Neural cell (in vitro differentiated cells): ENCODE results near the gene GRIFIN. TPM values are rescaled to one million over a fixed set of nuclear protein-coding genes. Genes with fewer than 3 reads are reported as not detected.

Experiments
- H2AFZ ChIP-seq: fragments of 200-600, 300-800 bp; sonication (generic), shearing (Covaris generic); 2 replicates; pipeline ENCODE4 v1.6.0; 2014; ENCODE audit warnings: low read depth, mild to moderate bottlenecking, antibody characterized with exemption, low read length, moderate library complexity
- H3F3A ChIP-seq: fragments of 200-600 bp; shearing (Covaris generic); 2 replicates; pipeline ENCODE4 v1.6.1; 2016; ENCODE audit warnings: mild to moderate bottlenecking, moderate library complexity, mixed read lengths, antibody characterized with exemption, low read length; ENCODE audit not compliant: insufficient read depth, poor library complexity, severe bottlenecking
- H3K27ac ChIP-seq: fragments of 200-600, 300-800 bp; sonication (generic), shearing (Covaris generic); 2 replicates; pipeline ENCODE4 v1.5.1; 2014; ENCODE audit warnings: mild to moderate bottlenecking, low read length, moderate library complexity
- H3K27me3 ChIP-seq: fragments of 300-800, 200-600 bp; sonication (generic), shearing (Covaris generic); 2 replicates; pipeline ENCODE4 v1.6.0; 2014; ENCODE audit warnings: mild to moderate bottlenecking, low read depth, low read length, moderate library complexity; ENCODE audit not compliant: insufficient read depth
- H3K36me3 ChIP-seq: fragments of 300-800, 200-600 bp; sonication (generic), shearing (Covaris generic); 2 replicates; pipeline ENCODE4 v1.5.1; 2014; ENCODE audit warnings: mild to moderate bottlenecking, antibody characterized with exemption, low read length, moderate library complexity; ENCODE audit not compliant: insufficient read depth
- H3K4me2 ChIP-seq: fragments of 300-800, 200-600 bp; sonication (generic), shearing (Covaris generic); 2 replicates; pipeline ENCODE4 v1.6.0; 2014; ENCODE audit warnings: mild to moderate bottlenecking, low read length
- H3K4me3 ChIP-seq: fragments of 300-800, 200-600 bp; sonication (generic), shearing (Covaris generic); 2 replicates; pipeline ENCODE4 v1.5.1; 2014; ENCODE audit warnings: mild to moderate bottlenecking, low read length, moderate library complexity
- H3K79me2 ChIP-seq: fragments of 200-600 bp; shearing (Covaris generic); replicated peaks from 2 replicates; pipeline ENCODE4 v1.6.0; 2014; ENCODE audit warnings: mild to moderate bottlenecking, low read length, moderate library complexity; ENCODE audit not compliant: insufficient read depth
- H3K9ac ChIP-seq: fragments of 300-800, 200-600 bp; sonication (generic), shearing (Covaris generic); 2 replicates; pipeline ENCODE4 v1.6.1; 2016; ENCODE audit warnings: mild to moderate bottlenecking, low read length, mixed read lengths
- H3K9me2 ChIP-seq: fragments of 200-600 bp; shearing (Covaris generic); 2 replicates; pipeline ENCODE4 v1.6.1; 2016; ENCODE audit warnings: mild to moderate bottlenecking, low read length, mixed read lengths; ENCODE audit not compliant: insufficient read depth
- H3K9me3 ChIP-seq: fragments of 200-600, 300-800 bp; sonication (generic), shearing (Covaris generic); 2 replicates; pipeline ENCODE4 v1.6.1; 2016; ENCODE audit warnings: mild to moderate bottlenecking, mixed run types, low read length, moderate library complexity, mixed read lengths
- H4K20me1 ChIP-seq: fragments of 200-600 bp; shearing (Covaris generic); 2 replicates; pipeline ENCODE4 v1.6.1; 2016; ENCODE audit warnings: mild to moderate bottlenecking, mixed run types; ENCODE audit not compliant: insufficient read depth
- EP300 ChIP-seq: fragments of 450-650 bp; conservative IDR thresholded peaks from 2 replicates; pipeline ENCODE4 v1.6.1; 2014; ENCODE audit warnings: antibody characterized with exemption, mild to moderate bottlenecking, moderate library complexity; ENCODE audit not compliant: poor library complexity, severe bottlenecking
- EZH2 ChIP-seq: fragments of 200-600, 300-800 bp; shearing (Covaris generic), sonication (generic); IDR thresholded peaks from 2 replicates; pipeline ENCODE4 v1.6.1; 2014; ENCODE audit warnings: antibody characterized with exemption, low read length, borderline replicate concordance, mild to moderate bottlenecking; ENCODE audit not compliant: insufficient read depth, poor library complexity, severe bottlenecking
- MXI1 ChIP-seq: fragments of 450-650 bp; conservative IDR thresholded peaks from 2 replicates; pipeline ENCODE4 v1.6.1; 2014; ENCODE audit warnings: antibody characterized with exemption, mild to moderate bottlenecking; ENCODE audit not compliant: poor library complexity, severe bottlenecking
- POLR2AphosphoS5 ChIP-seq: IDR thresholded peaks from 2 replicates; pipeline ENCODE4 v1.6.1; 2012
- RAD21 ChIP-seq: fragments of 450-650 bp; conservative IDR thresholded peaks from 2 replicates; pipeline ENCODE4 v1.6.1; 2014; ENCODE audit warnings: antibody characterized with exemption, mild to moderate bottlenecking, moderate library complexity
- SMC3 ChIP-seq: fragments of 450-650 bp; conservative IDR thresholded peaks from 2 replicates; pipeline ENCODE4 v1.6.1; 2014; ENCODE audit warnings: antibody characterized with exemption, mild to moderate bottlenecking, moderate library complexity; ENCODE audit not compliant: poor library complexity
- TAF1 ChIP-seq: IDR thresholded peaks from 2 replicates; pipeline ENCODE4 v1.6.1; 2012; ENCODE audit warnings: low read depth
- polyA minus RNA-seq: library from RNA; depleted of rRNA, polyadenylated mRNA; stranded (reverse); fragments of >200 nt; gene quantifications from 2 replicates; pipeline ENCODE4 v1.2.3, GENCODE V29; 2014
- polyA plus RNA-seq: library from polyadenylated mRNA; depleted of rRNA; stranded (reverse); fragments of >200 nt; gene quantifications from 2 replicates; pipeline ENCODE4 v1.2.3, GENCODE V29; 2014
- TF ChIP-seq, protein P1 (sequence below): IDR thresholded peaks from 2 replicates; pipeline ENCODE4 v1.6.1; 2012; ENCODE audit warnings: borderline replicate concordance
- TF ChIP-seq, protein P2 (sequence below): fragments of 450-650 bp; IDR thresholded peaks from 2 replicates; pipeline ENCODE4 v1.5.1; 2014; ENCODE audit warnings: antibody characterized with exemption, mild to moderate bottlenecking, moderate library complexity; ENCODE audit not compliant: poor library complexity, severe bottlenecking

GRIFIN gene, protein sequence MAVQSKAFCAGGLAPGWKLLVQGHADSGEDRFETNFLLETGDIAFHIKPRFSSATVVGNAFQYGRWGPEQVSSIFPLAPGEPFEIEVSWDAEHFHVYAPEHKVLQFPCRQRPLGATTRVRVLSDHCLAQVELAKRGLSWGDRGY
- polyA plus RNA-seq (not detected in 2 replicates), polyA minus RNA-seq (not detected in 2 replicates)

DNA sequence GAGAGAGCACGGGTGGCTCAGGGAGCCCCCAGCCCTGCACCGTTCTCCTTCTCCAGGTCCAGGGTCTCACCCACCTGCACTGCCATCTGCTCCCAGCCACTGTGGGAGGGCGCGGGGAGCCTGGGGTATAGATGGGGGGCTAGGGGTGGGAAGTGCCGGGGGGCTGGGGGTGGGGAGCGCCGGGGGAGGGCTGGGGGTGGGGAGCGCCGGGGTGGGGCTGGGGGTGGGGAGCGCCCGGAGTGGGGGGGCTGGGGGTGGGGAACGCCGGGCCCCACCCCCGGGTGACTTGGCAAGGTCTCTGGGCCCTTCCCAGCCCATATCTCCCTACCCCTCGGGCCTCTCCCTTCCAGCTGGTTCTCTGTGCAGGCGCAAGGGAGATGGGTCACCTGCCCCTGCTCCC lies at the start of gene GRIFIN:
Gene GRIFIN, minus strand, starts transcription at position 101 of the 400 bp plus-strand sequence. Its CDS starts 15 bp downstream, at position 86.
- H3K9me2 ChIP-seq: no peaks in the 10 kb centered on the region
- H3K9me3 ChIP-seq: no peaks in the 10 kb centered on the region
- no peaks in the 10 kb centered on the region for H3K36me3 ChIP-seq
- no peaks in the 10 kb centered on the region for H3K79me2 ChIP-seq
- H2AFZ ChIP-seq: no peak within 1 kb of the TSS
- no peak for TF ChIP-seq SMC3
- TF ChIP-seq EP300: no peak
- no peak for TF ChIP-seq MXI1
- TF ChIP-seq, protein P1, sequence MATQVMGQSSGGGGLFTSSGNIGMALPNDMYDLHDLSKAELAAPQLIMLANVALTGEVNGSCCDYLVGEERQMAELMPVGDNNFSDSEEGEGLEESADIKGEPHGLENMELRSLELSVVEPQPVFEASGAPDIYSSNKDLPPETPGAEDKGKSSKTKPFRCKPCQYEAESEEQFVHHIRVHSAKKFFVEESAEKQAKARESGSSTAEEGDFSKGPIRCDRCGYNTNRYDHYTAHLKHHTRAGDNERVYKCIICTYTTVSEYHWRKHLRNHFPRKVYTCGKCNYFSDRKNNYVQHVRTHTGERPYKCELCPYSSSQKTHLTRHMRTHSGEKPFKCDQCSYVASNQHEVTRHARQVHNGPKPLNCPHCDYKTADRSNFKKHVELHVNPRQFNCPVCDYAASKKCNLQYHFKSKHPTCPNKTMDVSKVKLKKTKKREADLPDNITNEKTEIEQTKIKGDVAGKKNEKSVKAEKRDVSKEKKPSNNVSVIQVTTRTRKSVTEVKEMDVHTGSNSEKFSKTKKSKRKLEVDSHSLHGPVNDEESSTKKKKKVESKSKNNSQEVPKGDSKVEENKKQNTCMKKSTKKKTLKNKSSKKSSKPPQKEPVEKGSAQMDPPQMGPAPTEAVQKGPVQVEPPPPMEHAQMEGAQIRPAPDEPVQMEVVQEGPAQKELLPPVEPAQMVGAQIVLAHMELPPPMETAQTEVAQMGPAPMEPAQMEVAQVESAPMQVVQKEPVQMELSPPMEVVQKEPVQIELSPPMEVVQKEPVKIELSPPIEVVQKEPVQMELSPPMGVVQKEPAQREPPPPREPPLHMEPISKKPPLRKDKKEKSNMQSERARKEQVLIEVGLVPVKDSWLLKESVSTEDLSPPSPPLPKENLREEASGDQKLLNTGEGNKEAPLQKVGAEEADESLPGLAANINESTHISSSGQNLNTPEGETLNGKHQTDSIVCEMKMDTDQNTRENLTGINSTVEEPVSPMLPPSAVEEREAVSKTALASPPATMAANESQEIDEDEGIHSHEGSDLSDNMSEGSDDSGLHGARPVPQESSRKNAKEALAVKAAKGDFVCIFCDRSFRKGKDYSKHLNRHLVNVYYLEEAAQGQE: no peak
- TF ChIP-seq RAD21: no peak
- TF ChIP-seq POLR2AphosphoS5: no peak
- TF ChIP-seq, protein P2, sequence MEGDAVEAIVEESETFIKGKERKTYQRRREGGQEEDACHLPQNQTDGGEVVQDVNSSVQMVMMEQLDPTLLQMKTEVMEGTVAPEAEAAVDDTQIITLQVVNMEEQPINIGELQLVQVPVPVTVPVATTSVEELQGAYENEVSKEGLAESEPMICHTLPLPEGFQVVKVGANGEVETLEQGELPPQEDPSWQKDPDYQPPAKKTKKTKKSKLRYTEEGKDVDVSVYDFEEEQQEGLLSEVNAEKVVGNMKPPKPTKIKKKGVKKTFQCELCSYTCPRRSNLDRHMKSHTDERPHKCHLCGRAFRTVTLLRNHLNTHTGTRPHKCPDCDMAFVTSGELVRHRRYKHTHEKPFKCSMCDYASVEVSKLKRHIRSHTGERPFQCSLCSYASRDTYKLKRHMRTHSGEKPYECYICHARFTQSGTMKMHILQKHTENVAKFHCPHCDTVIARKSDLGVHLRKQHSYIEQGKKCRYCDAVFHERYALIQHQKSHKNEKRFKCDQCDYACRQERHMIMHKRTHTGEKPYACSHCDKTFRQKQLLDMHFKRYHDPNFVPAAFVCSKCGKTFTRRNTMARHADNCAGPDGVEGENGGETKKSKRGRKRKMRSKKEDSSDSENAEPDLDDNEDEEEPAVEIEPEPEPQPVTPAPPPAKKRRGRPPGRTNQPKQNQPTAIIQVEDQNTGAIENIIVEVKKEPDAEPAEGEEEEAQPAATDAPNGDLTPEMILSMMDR: no peak
- no peak for TF ChIP-seq EZH2
- no peak for TF ChIP-seq TAF1
- no peaks in the 10 kb centered on the region for H4K20me1 ChIP-seq
- H3K9ac ChIP-seq: no peak within 1 kb of the TSS
- no peaks in the 10 kb centered on the region for H3K27me3 ChIP-seq
- H3F3A ChIP-seq: no peaks in the 10 kb centered on the region
- no peak within 1 kb of the TSS for H3K4me3 ChIP-seq
- H3K4me2 ChIP-seq: no peak within 1 kb of the TSS
- H3K27ac ChIP-seq: no peak within 1 kb of the TSS

DNA sequence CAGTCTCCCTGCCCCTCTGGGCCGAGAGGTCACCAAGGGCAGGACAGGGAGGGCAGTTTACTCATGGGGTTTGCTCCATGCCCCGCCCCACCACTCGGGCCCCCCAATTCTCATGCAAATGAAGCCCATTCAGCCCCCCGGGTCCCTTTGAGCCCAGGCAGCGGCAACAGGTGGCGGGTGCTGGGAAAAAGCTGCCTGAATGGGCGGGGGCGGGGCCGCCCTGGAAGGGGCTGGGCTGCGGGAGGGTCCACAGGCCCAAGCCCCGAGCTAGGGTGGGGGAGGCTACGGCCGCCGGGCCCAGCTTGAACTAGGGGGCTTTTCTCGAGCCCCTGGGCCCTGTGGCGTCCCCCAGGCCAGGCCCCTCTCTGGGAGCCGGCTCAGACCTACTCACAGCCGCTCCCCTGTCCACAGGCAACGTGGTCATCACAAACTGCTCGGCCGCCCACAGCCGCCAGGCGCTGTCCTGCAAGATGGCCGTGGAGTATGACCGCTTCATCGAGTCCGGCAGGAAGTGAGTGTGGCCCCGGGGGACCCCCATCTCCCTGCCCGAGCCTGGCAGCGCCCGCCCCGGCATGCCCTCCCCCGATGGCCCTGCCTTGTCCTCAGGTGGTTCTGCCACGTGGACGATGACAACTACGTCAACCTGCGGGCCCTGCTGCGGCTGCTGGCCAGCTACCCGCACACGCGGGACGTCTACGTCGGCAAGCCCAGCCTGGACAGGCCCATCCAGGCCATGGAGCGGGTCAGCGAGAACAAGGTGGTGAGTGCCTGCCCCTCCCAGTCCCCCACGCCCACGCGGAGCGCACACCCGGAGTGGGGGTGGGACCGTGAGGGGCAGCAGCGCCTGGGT lies 48.8 kb upstream of the GRIFIN start:
- peaks cover 6% of the 10 kb centered on the region for H3K27me3 ChIP-seq
- no peaks in the 10 kb centered on the region for H4K20me1 ChIP-seq
- no peaks in the 10 kb centered on the region for H3K9me2 ChIP-seq
- H3K9me3 ChIP-seq: no peaks in the 10 kb centered on the region
- TF ChIP-seq TAF1: no peak
- TF ChIP-seq MXI1: no peak
- TF ChIP-seq, protein P1: no peak
- no peak for TF ChIP-seq EZH2
- no peak for TF ChIP-seq RAD21
- no peak for TF ChIP-seq SMC3
- TF ChIP-seq, protein P2: no peak
- no peak for TF ChIP-seq EP300
- TF ChIP-seq POLR2AphosphoS5: no peak
- no peaks in the 10 kb centered on the region for H3K36me3 ChIP-seq
- no peak overlapping the region for H2AFZ ChIP-seq
- H3K4me2 ChIP-seq: no peak overlapping the region
- H3K4me3 ChIP-seq: no peak overlapping the region
- peaks cover 34% of the 10 kb centered on the region for H3K79me2 ChIP-seq
- H3K9ac ChIP-seq: no peak overlapping the region
- no peaks in the 10 kb centered on the region for H3F3A ChIP-seq
- no peak overlapping the region for H3K27ac ChIP-seq
